DOHH2 (cell line): ENCODE measurements around the gene GAPVD1.

Source experiments
- H3F3A ChIP-seq: fragments of 200-600 bp; sonication (generic), shearing (Covaris generic); 2 replicates; pipeline ENCODE4 v1.6.0; 2016; ENCODE audit warnings: antibody characterized with exemption, mild to moderate bottlenecking; ENCODE audit not compliant: control insufficient read depth, insufficient read depth
- H3K27ac ChIP-seq: fragments of 200-600 bp; sonication (generic); 2 replicates; pipeline ENCODE4 v1.5.1; 2014; ENCODE audit warnings: low read depth, mild to moderate bottlenecking, low read length, moderate library complexity
- H3K27me3 ChIP-seq: fragments of 200-600 bp; sonication (generic); 2 replicates; pipeline ENCODE4 v1.6.1; 2014; ENCODE audit warnings: mild to moderate bottlenecking, low read length, mixed read lengths; ENCODE audit not compliant: control insufficient read depth
- H3K36me3 ChIP-seq: fragments of 200-600 bp; sonication (generic); 2 replicates; pipeline ENCODE4 v1.6.1; 2014; ENCODE audit warnings: mild to moderate bottlenecking, low read length, moderate library complexity, mixed read lengths; ENCODE audit not compliant: control insufficient read depth
- H3K4me1 ChIP-seq: fragments of 200-600 bp; sonication (generic); 2 replicates; pipeline ENCODE4 v1.6.1; 2014; ENCODE audit warnings: mild to moderate bottlenecking, low read length, mixed read lengths; ENCODE audit not compliant: control insufficient read depth
- H3K4me2 ChIP-seq: fragments of 200-600 bp; sonication (generic); 2 replicates; pipeline ENCODE4 v1.6.0; 2014; ENCODE audit warnings: mild to moderate bottlenecking, low read length, moderate library complexity
- H3K4me3 ChIP-seq: fragments of 200-600 bp; sonication (generic); 2 replicates; pipeline ENCODE4 v1.5.1; 2014; ENCODE audit warnings: mild to moderate bottlenecking, low read length, mixed read lengths
- H3K79me2 ChIP-seq: fragments of 200-600 bp; sonication (generic); 2 replicates; pipeline ENCODE4 v1.6.1; 2014; ENCODE audit warnings: mild to moderate bottlenecking, low read length, mixed read lengths; ENCODE audit not compliant: control insufficient read depth
- H3K9me2 ChIP-seq: fragments of 200-600 bp; sonication (generic); replicated peaks from 2 replicates; pipeline ENCODE4 v1.6.1; 2014; ENCODE audit warnings: mild to moderate bottlenecking, low read length, mixed read lengths; ENCODE audit not compliant: control insufficient read depth
- H3K9me3 ChIP-seq: fragments of 200-600 bp; sonication (generic); 2 replicates; pipeline ENCODE4 v1.6.1; 2014; ENCODE audit warnings: antibody characterized with exemption, low read length, mixed read lengths; ENCODE audit not compliant: control insufficient read depth, insufficient read depth
- H4K20me1 ChIP-seq: fragments of 200-600 bp; sonication (generic); 2 replicates; pipeline ENCODE4 v1.6.0; 2014; ENCODE audit warnings: low read depth, mild to moderate bottlenecking, antibody characterized with exemption, low read length, moderate library complexity; ENCODE audit not compliant: control insufficient read depth, insufficient read depth
- EZH2phosphoT487 ChIP-seq: fragments of 200-600 bp; sonication (generic); IDR thresholded peaks from 2 replicates; pipeline ENCODE4 v1.6.1; 2017; ENCODE audit warnings: borderline replicate concordance, mild to moderate bottlenecking, antibody characterized with exemption, low read length, moderate library complexity, mixed read lengths
- TF ChIP-seq, protein P1 (sequence below): fragments of 200-600 bp; sonication (generic); IDR thresholded peaks from one replicate; pipeline ENCODE4 v1.5.1; 2014; ENCODE audit warnings: antibody characterized with exemption, mild to moderate bottlenecking, low read depth, low read length; ENCODE audit not compliant: poor library complexity, severe bottlenecking

The GAPVD1 gene

DNA sequence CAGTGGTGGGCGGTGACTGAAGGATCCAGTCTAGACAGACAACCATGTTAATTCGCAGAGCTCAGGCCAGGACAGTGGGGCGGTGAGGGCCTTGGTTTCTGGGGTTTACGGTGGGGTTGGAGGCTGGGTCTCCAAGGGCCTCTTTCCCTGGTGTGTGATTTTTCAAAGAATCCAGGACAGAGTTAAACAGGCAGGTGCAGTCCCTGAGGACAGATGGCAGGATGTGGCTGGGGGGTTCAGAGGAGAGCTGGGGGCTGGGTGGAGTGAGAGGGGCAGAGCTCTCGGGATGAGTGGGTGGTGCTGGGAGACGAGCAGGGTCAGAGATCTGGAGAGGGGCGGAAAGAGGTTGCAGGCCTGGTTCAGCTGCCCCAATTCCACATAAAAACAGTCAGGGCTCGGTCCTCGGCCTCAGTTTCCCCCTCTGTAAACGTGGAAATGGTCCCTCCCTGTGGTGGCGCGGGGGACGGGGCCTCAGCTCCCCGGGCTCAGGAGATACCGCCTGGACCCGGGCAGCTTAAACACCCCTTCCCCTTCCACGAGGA is 145.9 kb downstream of the GAPVD1 start:
- H3K9me2 ChIP-seq = no peaks in the 10 kb centered on the region; the same call in 1 of the 2 replicates
- H3K27me3 ChIP-seq = peaks cover 3% of the 10 kb centered on the region
- TF ChIP-seq, protein P1, sequence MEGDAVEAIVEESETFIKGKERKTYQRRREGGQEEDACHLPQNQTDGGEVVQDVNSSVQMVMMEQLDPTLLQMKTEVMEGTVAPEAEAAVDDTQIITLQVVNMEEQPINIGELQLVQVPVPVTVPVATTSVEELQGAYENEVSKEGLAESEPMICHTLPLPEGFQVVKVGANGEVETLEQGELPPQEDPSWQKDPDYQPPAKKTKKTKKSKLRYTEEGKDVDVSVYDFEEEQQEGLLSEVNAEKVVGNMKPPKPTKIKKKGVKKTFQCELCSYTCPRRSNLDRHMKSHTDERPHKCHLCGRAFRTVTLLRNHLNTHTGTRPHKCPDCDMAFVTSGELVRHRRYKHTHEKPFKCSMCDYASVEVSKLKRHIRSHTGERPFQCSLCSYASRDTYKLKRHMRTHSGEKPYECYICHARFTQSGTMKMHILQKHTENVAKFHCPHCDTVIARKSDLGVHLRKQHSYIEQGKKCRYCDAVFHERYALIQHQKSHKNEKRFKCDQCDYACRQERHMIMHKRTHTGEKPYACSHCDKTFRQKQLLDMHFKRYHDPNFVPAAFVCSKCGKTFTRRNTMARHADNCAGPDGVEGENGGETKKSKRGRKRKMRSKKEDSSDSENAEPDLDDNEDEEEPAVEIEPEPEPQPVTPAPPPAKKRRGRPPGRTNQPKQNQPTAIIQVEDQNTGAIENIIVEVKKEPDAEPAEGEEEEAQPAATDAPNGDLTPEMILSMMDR = no peak
- no peak for TF ChIP-seq EZH2phosphoT487
- no peaks in the 10 kb centered on the region for H4K20me1 ChIP-seq
- peak overlapping the region; percentile 96 for H3K4me2 ChIP-seq
- H3K9me3 ChIP-seq = no peaks in the 10 kb centered on the region
- no peak overlapping the region for H3K27ac ChIP-seq
- H3K4me3 ChIP-seq = peak overlapping the region; percentile 77
- H3F3A ChIP-seq = no peaks in the 10 kb centered on the region
- H3K4me1 ChIP-seq = peaks cover 20% of the 10 kb centered on the region
- H3K36me3 ChIP-seq = no peaks in the 10 kb centered on the region
- H3K79me2 ChIP-seq = no peaks in the 10 kb centered on the region

DNA sequence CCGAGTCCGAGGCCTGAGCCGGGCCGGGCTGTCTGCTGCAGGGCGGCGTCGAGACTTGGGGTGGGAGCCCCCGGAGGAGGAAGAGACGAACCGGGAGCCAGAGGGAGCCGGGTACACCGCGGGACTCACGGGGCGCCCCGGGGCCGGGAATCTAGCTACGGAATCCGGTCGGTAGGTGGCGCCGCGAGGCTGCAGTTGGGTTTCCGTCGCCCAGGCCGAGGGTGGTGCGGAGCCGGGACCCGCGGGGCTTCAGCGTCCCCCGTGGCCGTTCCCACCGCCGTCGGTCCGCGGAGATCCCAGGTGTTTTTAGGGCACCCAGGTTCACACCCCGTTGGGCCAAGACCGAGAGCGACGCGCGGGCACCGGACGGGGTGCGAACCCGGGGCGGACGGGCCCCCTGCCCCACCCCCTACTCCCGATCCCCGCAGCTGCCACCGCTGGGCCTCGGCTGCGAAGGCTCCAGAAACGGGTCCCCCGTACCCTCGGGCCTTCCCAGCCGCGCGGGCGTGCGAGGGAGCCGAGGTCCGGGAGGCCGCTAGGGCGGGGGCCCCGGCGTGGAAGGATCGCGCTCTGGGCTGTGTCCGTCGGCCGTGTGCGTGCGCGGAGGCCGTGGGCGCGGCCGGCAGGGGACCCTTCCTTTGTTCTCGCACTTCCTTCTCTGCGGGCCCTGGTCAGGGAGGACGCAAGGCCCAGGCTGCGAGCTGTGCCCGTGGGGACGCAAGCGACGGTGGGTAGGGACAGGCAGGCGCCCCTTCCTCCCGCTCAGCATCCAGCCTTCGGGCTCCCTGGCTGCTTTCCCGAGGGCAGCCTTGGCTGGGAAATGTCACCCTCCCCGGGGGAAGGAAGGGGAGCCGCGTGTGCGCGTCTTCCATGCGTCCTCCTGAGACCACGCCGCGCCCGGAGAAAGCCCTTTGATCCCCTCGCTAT is 146.6 kb downstream of the GAPVD1 start:
- Histone ChIP-seq H3K79me2 (no peaks in the 10 kb centered on the region), H3K4me1 (peaks cover 20% of the 10 kb centered on the region), H3K4me2 (peak overlapping the region; percentile 96), H4K20me1 (no peaks in the 10 kb centered on the region), H3K9me2 (no peaks in the 10 kb centered on the region; the same call in 1 of the 2 replicates), H3K4me3 (peak overlapping the region; percentile 77), H3K9me3 (no peaks in the 10 kb centered on the region), H3F3A (no peaks in the 10 kb centered on the region), H3K27me3 (peaks cover 3% of the 10 kb centered on the region), H3K36me3 (no peaks in the 10 kb centered on the region), H3K27ac (no peak overlapping the region)
- TF ChIP-seq, protein P1 = peak; percentile 87
- TF ChIP-seq EZH2phosphoT487 = no peak

DNA sequence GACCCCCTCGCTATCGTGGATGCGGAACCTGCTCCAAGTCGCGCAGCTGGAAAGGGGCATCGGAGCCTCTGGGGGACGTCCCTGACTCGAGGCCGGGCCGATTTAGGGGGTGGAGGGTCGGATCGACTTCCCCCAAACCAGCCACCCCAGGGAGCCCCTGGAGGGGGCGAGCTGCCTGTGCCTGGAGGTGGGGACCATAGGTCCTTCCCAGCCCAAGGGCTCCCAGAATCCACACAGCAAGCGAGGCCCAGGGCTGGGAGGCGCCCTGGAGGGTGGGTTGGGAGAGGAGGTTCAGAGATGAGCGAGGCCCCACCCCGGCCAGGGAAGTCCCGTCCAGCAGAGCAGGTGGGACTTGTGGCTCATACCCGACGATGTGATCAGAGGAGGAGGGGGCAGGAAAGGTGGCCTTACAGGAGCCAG is 147.6 kb downstream of the GAPVD1 start:
- Histone ChIP-seq H3F3A (no peaks in the 10 kb centered on the region), H4K20me1 (no peaks in the 10 kb centered on the region), H3K36me3 (no peaks in the 10 kb centered on the region), H3K4me1 (peaks cover 20% of the 10 kb centered on the region), H3K9me2 (no peaks in the 10 kb centered on the region; the same call in 1 of the 2 replicates), H3K27ac (no peak overlapping the region), H3K4me2 (no peak overlapping the region), H3K4me3 (no peak overlapping the region), H3K27me3 (peaks cover 3% of the 10 kb centered on the region), H3K79me2 (no peaks in the 10 kb centered on the region), H3K9me3 (no peaks in the 10 kb centered on the region)
- no peak for TF ChIP-seq EZH2phosphoT487
- TF ChIP-seq, protein P1 = no peak
